Neural progenitor cell (in vitro differentiated cells): ENCODE data around the gene DAAM2.

Source experiments
- CTCF ChIP-seq: fragments of 200-600 bp; sonication (generic); IDR thresholded peaks from 2 replicates; pipeline ENCODE4 v1.5.1; 2017; ENCODE audit warnings: antibody characterized with exemption, mild to moderate bottlenecking
- EZH2 ChIP-seq: fragments of 200-600 bp; sonication (generic); IDR thresholded peaks from 2 replicates; pipeline ENCODE4 v1.6.1; 2017; ENCODE audit warnings: antibody characterized with exemption, mild to moderate bottlenecking, moderate library complexity

DNA sequence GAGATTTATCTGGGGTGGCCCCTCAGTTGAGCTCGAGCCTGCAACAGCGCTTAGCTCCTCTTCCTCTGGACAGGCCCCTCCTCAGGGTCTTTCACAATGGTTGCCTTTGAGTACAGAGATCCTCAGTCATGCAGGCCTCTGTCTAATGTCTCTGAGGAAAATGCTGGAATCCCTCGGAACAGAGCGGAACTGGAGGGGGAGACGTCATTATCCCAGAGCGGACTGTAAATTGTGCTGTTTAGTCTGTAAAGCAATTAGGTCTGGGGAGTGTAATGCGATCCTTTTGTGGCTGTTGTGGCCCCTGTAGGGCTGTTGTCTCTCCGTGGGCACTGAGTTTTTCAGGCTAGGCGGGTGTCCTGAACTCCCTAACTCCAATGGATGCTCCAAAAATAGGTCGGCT, 15.0 kb upstream of the DAAM2 start:
- TF ChIP-seq CTCF (no peak), EZH2 (no peak)
